ENCODE measurements around the gene CHI3L1.

CHI3L1 gene

GRCh38 chr1:203206129-203206687 is 19.7 kb upstream of the CHI3L1 start:
- WGBS (ENCODE audit: insufficient coverage, insufficient read length): no CpG with 5 or more reads among the region's 5 CpGs
- Histone ChIP-seq H3K9me3 (ENCODE audit: control insufficient read depth, insufficient read depth, low read length) (no peaks in the 10 kb centered on the region), H3K27ac (ENCODE audit: low read length) (no peak overlapping the region), H3K4me3 (ENCODE audit: low read length) (no peak overlapping the region), H3K36me3 (ENCODE audit: control insufficient read depth, insufficient read depth, low read length) (no peaks in the 10 kb centered on the region), H3K27me3 (ENCODE audit: control insufficient read depth, insufficient read depth, low read length) (no peaks in the 10 kb centered on the region), H3K4me1 (ENCODE audit: control insufficient read depth, insufficient read depth, low read length) (no peaks in the 10 kb centered on the region)
- no peak for DNase-seq (ENCODE audit: low read depth, low spot score)

DNA sequence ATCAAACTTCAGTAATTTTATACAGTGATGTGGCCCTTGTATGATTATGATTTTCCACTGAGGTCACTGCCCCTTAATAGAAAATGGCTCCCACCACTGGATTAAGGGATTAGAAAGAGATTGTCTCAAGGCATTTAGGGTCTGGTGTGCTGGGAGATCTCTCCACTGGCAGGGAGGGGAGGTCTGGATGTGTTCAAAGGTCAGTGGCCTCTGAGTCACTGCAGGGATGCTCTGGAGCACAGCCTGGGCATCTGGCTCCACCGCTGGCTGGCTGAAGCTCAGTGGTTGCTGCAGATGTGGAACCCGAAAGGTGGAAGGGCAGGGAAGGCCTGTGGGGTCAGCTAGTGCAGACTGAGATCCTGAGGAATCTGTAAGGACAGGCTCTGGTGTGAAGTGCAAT is 18.3 kb upstream of the CHI3L1 start:
- Histone ChIP-seq H3K27me3 (ENCODE audit: control insufficient read depth, insufficient read depth, low read length) (no peaks in the 10 kb centered on the region), H3K4me1 (ENCODE audit: control insufficient read depth, insufficient read depth, low read length) (no peaks in the 10 kb centered on the region), H3K4me3 (ENCODE audit: low read length) (no peak overlapping the region), H3K27ac (ENCODE audit: low read length) (no peak overlapping the region), H3K36me3 (ENCODE audit: control insufficient read depth, insufficient read depth, low read length) (no peaks in the 10 kb centered on the region), H3K9me3 (ENCODE audit: control insufficient read depth, insufficient read depth, low read length) (no peaks in the 10 kb centered on the region)
- WGBS (ENCODE audit: insufficient coverage, insufficient read length): no CpG with 5 or more reads among the region's 2 CpGs
- no peak for DNase-seq (ENCODE audit: low read depth, low spot score)

DNA sequence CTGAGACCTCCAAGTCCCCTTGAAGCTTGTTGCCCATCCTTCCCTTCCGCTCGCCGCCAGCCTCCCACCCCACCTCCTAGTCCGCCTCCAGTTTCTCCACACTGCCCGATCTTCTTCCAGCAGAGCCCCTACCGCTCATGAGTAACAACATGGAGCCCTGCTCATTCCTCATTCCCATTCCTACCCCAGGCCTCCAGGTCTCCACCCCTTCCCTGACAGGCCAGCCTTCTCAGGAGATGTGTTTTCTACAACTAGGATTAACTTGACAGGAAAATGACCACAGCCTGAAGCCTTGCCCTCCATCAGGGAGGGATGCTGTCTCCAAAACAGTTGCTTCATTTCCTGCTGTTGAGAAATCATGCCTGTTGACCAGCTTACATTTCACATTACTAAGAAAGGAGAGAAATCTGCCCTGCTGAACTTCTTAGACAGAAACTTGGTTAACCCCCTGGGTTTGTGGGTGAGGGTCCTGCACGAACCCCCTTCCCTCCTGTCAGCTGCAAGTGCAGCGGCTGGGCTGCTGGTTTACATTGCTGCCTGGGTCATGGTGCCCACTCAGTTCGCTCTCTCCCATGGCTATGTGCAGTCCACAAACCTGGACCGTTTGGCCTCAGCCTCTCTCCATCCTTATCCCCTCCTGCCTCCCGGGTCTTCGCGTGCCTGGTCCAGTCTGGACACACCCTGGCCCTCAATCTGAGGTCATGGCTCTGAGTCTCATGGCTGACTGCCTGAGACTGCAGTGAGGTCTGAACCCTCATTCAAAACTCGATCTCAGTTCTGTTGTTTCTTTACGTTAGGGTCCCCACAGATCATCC is 16.1 kb upstream of the CHI3L1 start:
- no CpG with 5 or more reads among the region's 15 CpGs for WGBS (ENCODE audit: insufficient coverage, insufficient read length)

GRCh38 chr1:203201516-203202205 is 15.2 kb upstream of the CHI3L1 start:
- WGBS (ENCODE audit: insufficient coverage, insufficient read length): no CpG with 5 or more reads among the region's 10 CpGs
- H3K36me3 ChIP-seq (ENCODE audit: control insufficient read depth, insufficient read depth, low read length): no peaks in the 10 kb centered on the region

More for the DNA sequence above, 16.1 kb upstream of the CHI3L1 start:
- no peaks in the 10 kb centered on the region for H3K27me3 ChIP-seq (ENCODE audit: control insufficient read depth, insufficient read depth, low read length)
- no peaks in the 10 kb centered on the region for H3K36me3 ChIP-seq (ENCODE audit: control insufficient read depth, insufficient read depth, low read length)
- H3K4me1 ChIP-seq (ENCODE audit: control insufficient read depth, insufficient read depth, low read length): no peaks in the 10 kb centered on the region
- DNase-seq (ENCODE audit: low read depth, low spot score): no peak
- H3K27ac ChIP-seq (ENCODE audit: low read length): no peak overlapping the region
- no peak overlapping the region for H3K4me3 ChIP-seq (ENCODE audit: low read length)
- no peaks in the 10 kb centered on the region for H3K9me3 ChIP-seq (ENCODE audit: control insufficient read depth, insufficient read depth, low read length)

GRCh38 chr1:203200916-203201315 is 14.4 kb upstream of the CHI3L1 start:
- H3K27me3 ChIP-seq (ENCODE audit: control insufficient read depth, insufficient read depth, low read length): no peaks in the 10 kb centered on the region
- H3K4me3 ChIP-seq (ENCODE audit: low read length): no peak overlapping the region
- no peaks in the 10 kb centered on the region for H3K36me3 ChIP-seq (ENCODE audit: control insufficient read depth, insufficient read depth, low read length)
- WGBS (ENCODE audit: insufficient coverage, insufficient read length): no CpG with 5 or more reads among the region's 1 CpG
- H3K9me3 ChIP-seq (ENCODE audit: control insufficient read depth, insufficient read depth, low read length): no peaks in the 10 kb centered on the region
- no peak overlapping the region for H3K27ac ChIP-seq (ENCODE audit: low read length)
- no peak for DNase-seq (ENCODE audit: low read depth, low spot score)
- H3K4me1 ChIP-seq (ENCODE audit: control insufficient read depth, insufficient read depth, low read length): no peaks in the 10 kb centered on the region

More at GRCh38 chr1:203201516-203202205, 15.2 kb upstream of the CHI3L1 start:
- no peak overlapping the region for H3K4me3 ChIP-seq (ENCODE audit: low read length)
- DNase-seq (ENCODE audit: low read depth, low spot score): no peak
- no peaks in the 10 kb centered on the region for H3K4me1 ChIP-seq (ENCODE audit: control insufficient read depth, insufficient read depth, low read length)
- no peak overlapping the region for H3K27ac ChIP-seq (ENCODE audit: low read length)
- no peaks in the 10 kb centered on the region for H3K27me3 ChIP-seq (ENCODE audit: control insufficient read depth, insufficient read depth, low read length)
- H3K9me3 ChIP-seq (ENCODE audit: control insufficient read depth, insufficient read depth, low read length): no peaks in the 10 kb centered on the region

DNA sequence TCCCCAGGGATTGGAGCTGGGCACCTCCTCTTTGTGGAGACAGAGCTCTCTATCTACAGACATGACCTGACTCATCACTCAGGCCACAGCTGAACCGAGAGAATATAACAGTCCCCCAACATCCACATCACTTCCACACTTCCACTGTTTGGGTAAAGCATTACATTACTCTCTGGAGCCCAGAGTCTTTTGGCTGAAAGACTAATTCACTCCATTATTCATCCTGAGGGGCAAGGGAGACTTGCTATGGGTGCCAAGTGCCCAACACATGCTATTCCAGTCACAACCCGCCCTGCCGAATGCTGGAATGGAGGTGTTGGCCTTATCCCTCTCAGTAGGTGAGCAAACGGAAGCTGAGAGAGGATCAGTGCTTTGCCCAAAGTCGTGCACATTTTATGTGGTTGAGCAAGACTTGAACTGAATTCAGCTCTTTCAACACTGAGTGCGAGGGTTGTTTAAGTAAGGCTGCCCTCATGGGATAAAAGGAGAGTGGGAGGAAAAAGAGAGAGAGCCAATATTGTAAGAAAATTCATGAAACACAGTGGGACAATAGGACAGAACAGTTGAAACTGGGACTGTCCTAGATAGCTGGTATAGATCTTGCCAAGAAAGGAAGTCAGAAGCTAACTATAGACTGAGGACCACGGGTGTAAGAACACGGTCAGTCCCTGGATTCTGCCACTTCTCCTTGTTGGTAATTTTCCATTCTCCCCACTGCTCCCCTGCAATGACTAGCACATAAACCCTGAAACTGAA is 13.5 kb upstream of the CHI3L1 start:
- Histone ChIP-seq H3K9me3 (ENCODE audit: control insufficient read depth, insufficient read depth, low read length) (no peaks in the 10 kb centered on the region), H3K27ac (ENCODE audit: low read length) (no peak overlapping the region), H3K4me1 (ENCODE audit: control insufficient read depth, insufficient read depth, low read length) (no peaks in the 10 kb centered on the region), H3K36me3 (ENCODE audit: control insufficient read depth, insufficient read depth, low read length) (no peaks in the 10 kb centered on the region), H3K27me3 (ENCODE audit: control insufficient read depth, insufficient read depth, low read length) (no peaks in the 10 kb centered on the region), H3K4me3 (ENCODE audit: low read length) (no peak overlapping the region)
- DNase-seq (ENCODE audit: low read depth, low spot score): no peak
- no CpG with 5 or more reads among the region's 8 CpGs for WGBS (ENCODE audit: insufficient coverage, insufficient read length)

DNA sequence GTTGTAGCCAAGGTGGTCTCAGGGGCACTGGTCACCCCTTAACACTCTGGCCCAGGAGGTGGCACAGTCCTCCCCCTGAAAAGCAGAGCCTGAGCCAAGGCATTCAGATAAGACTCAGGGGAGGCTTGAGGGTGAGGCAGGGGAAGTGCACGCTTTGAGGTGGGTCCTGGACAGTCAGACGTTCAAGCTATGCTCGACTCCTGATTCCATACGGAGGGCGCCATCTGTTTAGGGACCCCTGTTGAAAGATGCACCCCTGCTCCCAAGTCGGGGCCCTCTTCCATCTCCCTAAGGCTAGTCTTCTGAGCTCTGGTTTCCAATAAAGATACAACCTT is 12.9 kb upstream of the CHI3L1 start:
- Histone ChIP-seq H3K36me3 (ENCODE audit: control insufficient read depth, insufficient read depth, low read length) (no peaks in the 10 kb centered on the region), H3K9me3 (ENCODE audit: control insufficient read depth, insufficient read depth, low read length) (no peaks in the 10 kb centered on the region), H3K27me3 (ENCODE audit: control insufficient read depth, insufficient read depth, low read length) (no peaks in the 10 kb centered on the region), H3K4me1 (ENCODE audit: control insufficient read depth, insufficient read depth, low read length) (no peaks in the 10 kb centered on the region), H3K4me3 (ENCODE audit: low read length) (no peak overlapping the region), H3K27ac (ENCODE audit: low read length) (no peak overlapping the region)
- no CpG with 5 or more reads among the region's 6 CpGs for WGBS (ENCODE audit: insufficient coverage, insufficient read length)
- no peak for DNase-seq (ENCODE audit: low read depth, low spot score)

DNA sequence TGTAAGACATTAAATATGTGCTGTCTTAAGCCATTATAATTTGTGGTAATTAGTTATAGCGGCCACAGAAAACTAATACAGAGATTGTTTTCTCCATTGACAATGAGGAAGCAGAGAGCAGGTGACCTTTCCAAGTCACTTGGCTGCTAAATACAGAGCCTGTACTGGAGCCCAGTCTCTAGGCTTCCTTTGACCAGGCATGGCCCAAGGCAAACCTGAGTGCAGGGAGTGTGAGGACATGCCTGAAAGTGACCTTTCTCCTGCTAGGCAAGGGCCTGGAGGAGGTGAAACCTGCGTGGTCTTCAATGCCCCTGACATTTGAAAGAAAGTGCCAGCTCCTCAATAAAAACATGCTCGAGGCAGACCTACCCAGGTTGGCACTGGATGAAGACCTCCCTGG is 12.5 kb upstream of the CHI3L1 start:
- Histone ChIP-seq H3K4me1 (ENCODE audit: control insufficient read depth, insufficient read depth, low read length) (no peaks in the 10 kb centered on the region), H3K36me3 (ENCODE audit: control insufficient read depth, insufficient read depth, low read length) (no peaks in the 10 kb centered on the region), H3K27ac (ENCODE audit: low read length) (no peak overlapping the region), H3K27me3 (ENCODE audit: control insufficient read depth, insufficient read depth, low read length) (no peaks in the 10 kb centered on the region), H3K4me3 (ENCODE audit: low read length) (no peak overlapping the region), H3K9me3 (ENCODE audit: control insufficient read depth, insufficient read depth, low read length) (no peaks in the 10 kb centered on the region)
- no CpG with 5 or more reads among the region's 3 CpGs for WGBS (ENCODE audit: insufficient coverage, insufficient read length)
- DNase-seq (ENCODE audit: low read depth, low spot score): no peak

DNA sequence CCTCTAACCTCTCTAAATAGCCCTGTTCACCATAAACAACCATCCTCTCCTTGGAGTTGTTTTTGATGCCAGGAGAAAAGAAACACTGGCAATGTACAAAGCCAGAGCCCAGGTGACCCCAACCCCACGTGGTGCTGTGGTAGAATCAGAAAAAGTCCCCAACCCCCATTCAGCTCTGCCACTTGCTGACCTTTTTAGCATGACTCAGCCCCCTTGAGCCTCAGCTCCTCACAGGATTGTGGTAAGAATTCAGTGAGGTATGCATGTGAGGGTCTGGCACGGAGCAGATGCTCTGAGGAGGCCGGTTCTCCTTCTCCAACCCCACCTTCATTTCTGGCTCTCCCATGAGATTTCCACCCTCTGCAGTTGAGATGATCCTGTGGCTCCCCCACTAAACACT is 11.1 kb upstream of the CHI3L1 start:
- H3K27ac ChIP-seq (ENCODE audit: low read length): no peak overlapping the region
- no CpG with 5 or more reads among the region's 3 CpGs for WGBS (ENCODE audit: insufficient coverage, insufficient read length)
- H3K9me3 ChIP-seq (ENCODE audit: control insufficient read depth, insufficient read depth, low read length): no peaks in the 10 kb centered on the region
- no peaks in the 10 kb centered on the region for H3K36me3 ChIP-seq (ENCODE audit: control insufficient read depth, insufficient read depth, low read length)
- H3K4me1 ChIP-seq (ENCODE audit: control insufficient read depth, insufficient read depth, low read length): no peaks in the 10 kb centered on the region
- no peak for DNase-seq (ENCODE audit: low read depth, low spot score)
- no peaks in the 10 kb centered on the region for H3K27me3 ChIP-seq (ENCODE audit: control insufficient read depth, insufficient read depth, low read length)
- no peak overlapping the region for H3K4me3 ChIP-seq (ENCODE audit: low read length)

GRCh38 chr1:203196371-203196770 is 9.9 kb upstream of the CHI3L1 start:
- WGBS (ENCODE audit: insufficient coverage, insufficient read length): no CpG with 5 or more reads among the region's 3 CpGs
- no peak for DNase-seq (ENCODE audit: low read depth, low spot score)
- Histone ChIP-seq H3K9me3 (ENCODE audit: control insufficient read depth, insufficient read depth, low read length) (no peaks in the 10 kb centered on the region), H3K27me3 (ENCODE audit: control insufficient read depth, insufficient read depth, low read length) (no peaks in the 10 kb centered on the region), H3K27ac (ENCODE audit: low read length) (no peak overlapping the region), H3K36me3 (ENCODE audit: control insufficient read depth, insufficient read depth, low read length) (no peaks in the 10 kb centered on the region), H3K4me1 (ENCODE audit: control insufficient read depth, insufficient read depth, low read length) (no peaks in the 10 kb centered on the region), H3K4me3 (ENCODE audit: low read length) (no peak overlapping the region)

All from iPS DF 6.9 (cell line).